ENCODE measurements around the gene LRRC74A. TPM values are rescaled to one million over a fixed set of nuclear protein-coding genes. Genes with fewer than 3 reads are reported as not detected.

LRRC74A gene
- total and polyA plus RNA-seq, 2 donors (not counting 3 experiments of a cell fraction or from before 2014, with no cell fraction given), result not detected

DNA sequence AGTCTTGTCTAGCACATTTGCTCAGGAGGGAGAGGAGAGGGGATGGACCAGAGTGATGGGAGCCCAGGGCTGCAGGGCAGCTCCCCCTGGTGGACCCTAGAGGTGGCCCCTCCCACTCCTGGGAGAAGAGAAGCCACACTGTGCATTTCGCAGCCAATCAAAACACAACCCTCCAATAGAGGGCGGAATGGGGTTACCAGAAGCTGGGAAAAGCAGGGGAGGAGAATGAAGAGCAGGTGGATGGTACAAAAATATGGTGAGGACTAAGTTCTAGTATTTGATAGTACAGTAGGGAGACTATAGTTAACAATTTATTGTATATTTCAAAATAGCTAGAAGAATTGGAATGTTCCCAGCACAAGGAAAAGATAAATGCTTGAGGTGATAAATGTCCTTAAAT lies 41.3 kb upstream of the LRRC74A start:
- H3K36me3 ChIP-seq (ENCODE audit: control insufficient read depth in 2 of 2, extremely low read depth in 1 of 2, insufficient read depth in 2 of 2, low read length in 2 of 2), result peaks cover 2 to 20% of the 10 kb centered on the region in 2 experiments
- no TSS peak for BruUV-seq (replicated peaks)
- no peaks in the 10 kb centered on the region for H3K9me1 ChIP-seq (replicated peaks; ENCODE audit: control insufficient read depth, extremely low read depth, insufficient read depth, low read length)
- intact Hi-C loops (cut with micrococcal nuclease), result loop anchor here (1.0 kb wide), 4 partner anchors 12 to 75 kb away; no protein-coding TSS in a partner anchor
- no peak overlapping the region for H3K4me3 ChIP-seq (replicated peaks in 1 of 3; ENCODE audit: insufficient read depth in 1 of 3, low read depth in 1 of 3, low read length in 3 of 3)
- no peaks in the 10 kb centered on the region for H3K79me2 ChIP-seq (ENCODE audit: control insufficient read depth, insufficient read depth, low read length)
- no peaks in the 10 kb centered on the region for H3K4me1 ChIP-seq (ENCODE audit: control insufficient read depth, extremely low read depth, insufficient read depth, low read length)
- H3K27me3 ChIP-seq (ENCODE audit: control insufficient read depth in 2 of 2, insufficient read depth in 2 of 2, low read length in 2 of 2), result no peaks in the 10 kb centered on the region
- CTCF ChIA-PET, result interaction anchor here (0.7 to 15.4 kb wide), 28 partner anchors 9 to 286 kb away, joined by 3 to 557 read pairs (median 8); partner anchors contain the start of genes ANGEL1 and VASH1
- H3K9ac ChIP-seq (replicated peaks; ENCODE audit: extremely low read depth, insufficient read depth, low read length), result no peak overlapping the region
- DNase-seq (ENCODE audit: low read depth, low spot score), result peak; percentile 90
- FAIRE-seq, result peak; percentile 96
- no peak overlapping the region for H3K4me2 ChIP-seq (ENCODE audit: insufficient read depth, low read length)
- no peak overlapping the region for H2AFZ ChIP-seq (ENCODE audit: low read depth, low read length)
- TF ChIP-seq POLR2A (IDR thresholded peaks at IDR 0.05; ENCODE audit: low read depth, low read length) (no peak), EZH2 (IDR thresholded peaks at IDR 0.05; ENCODE audit: borderline replicate concordance, low read depth, low read length, severe bottlenecking) (no peak), FOS (IDR thresholded peaks at IDR 0.05; ENCODE audit: borderline replicate concordance, insufficient read depth, low read length) (no peak), MYC (IDR thresholded peaks at IDR 0.05; ENCODE audit: low read depth, low read length) (no peak), GATA2 (IDR thresholded peaks at IDR 0.05; ENCODE audit: insufficient read depth, insufficient read length, low read depth, low read length) (no peak)
- TF ChIP-seq, protein P1, sequence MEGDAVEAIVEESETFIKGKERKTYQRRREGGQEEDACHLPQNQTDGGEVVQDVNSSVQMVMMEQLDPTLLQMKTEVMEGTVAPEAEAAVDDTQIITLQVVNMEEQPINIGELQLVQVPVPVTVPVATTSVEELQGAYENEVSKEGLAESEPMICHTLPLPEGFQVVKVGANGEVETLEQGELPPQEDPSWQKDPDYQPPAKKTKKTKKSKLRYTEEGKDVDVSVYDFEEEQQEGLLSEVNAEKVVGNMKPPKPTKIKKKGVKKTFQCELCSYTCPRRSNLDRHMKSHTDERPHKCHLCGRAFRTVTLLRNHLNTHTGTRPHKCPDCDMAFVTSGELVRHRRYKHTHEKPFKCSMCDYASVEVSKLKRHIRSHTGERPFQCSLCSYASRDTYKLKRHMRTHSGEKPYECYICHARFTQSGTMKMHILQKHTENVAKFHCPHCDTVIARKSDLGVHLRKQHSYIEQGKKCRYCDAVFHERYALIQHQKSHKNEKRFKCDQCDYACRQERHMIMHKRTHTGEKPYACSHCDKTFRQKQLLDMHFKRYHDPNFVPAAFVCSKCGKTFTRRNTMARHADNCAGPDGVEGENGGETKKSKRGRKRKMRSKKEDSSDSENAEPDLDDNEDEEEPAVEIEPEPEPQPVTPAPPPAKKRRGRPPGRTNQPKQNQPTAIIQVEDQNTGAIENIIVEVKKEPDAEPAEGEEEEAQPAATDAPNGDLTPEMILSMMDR (IDR thresholded peaks at IDR 0.05; ENCODE audit: extremely low read depth in 1 of 2, insufficient read depth in 1 of 2, low read depth in 1 of 2, low read length in 2 of 2), result peak; percentile 96 to 97
- TF ChIP-seq, protein P2, sequence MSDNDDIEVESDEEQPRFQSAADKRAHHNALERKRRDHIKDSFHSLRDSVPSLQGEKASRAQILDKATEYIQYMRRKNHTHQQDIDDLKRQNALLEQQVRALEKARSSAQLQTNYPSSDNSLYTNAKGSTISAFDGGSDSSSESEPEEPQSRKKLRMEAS (IDR thresholded peaks at IDR 0.05; ENCODE audit: insufficient read depth, insufficient read length), result no peak
- dilution Hi-C loops (cut with MboI; ENCODE audit: extremely low pct_ligation_motif_present, low sequenced_read_pairs), result no loop called here
- POLR2A ChIA-PET, result interaction anchor here (1.3 kb wide), 1 partner anchor 75 kb away, joined by 5 read pairs; no protein-coding TSS in a partner anchor
- H3K9me3 ChIP-seq (replicated peaks; ENCODE audit: control insufficient read depth, insufficient read depth, low read length), result no peaks in the 10 kb centered on the region
- no peaks in the 10 kb centered on the region for H4K20me1 ChIP-seq (replicated peaks; ENCODE audit: control insufficient read depth, extremely low read depth, insufficient read depth, low read length)
- H3K27ac ChIP-seq (ENCODE audit: insufficient read depth, low read depth, low read length), result no peak overlapping the region

Data from endothelial cell of umbilical vein (primary cell).